GM12873 (cell line): ENCODE data around the gene SCCPDH.

ENCODE experiments used
- CTCF ChIP-seq: IDR thresholded peaks from 2 replicates; pipeline ENCODE4 v1.5.1; 2012; ENCODE audit warnings: low read depth, mild to moderate bottlenecking, moderate library complexity, low read length, control low read depth; ENCODE audit not compliant: insufficient read depth; ENCODE audit errors: missing control alignments

Gene SCCPDH

GRCh38 chr1:246776923-246777322, 52.7 kb downstream of the SCCPDH start:
- TF ChIP-seq CTCF: no peak

- no peak for TF ChIP-seq CTCF
Measured at GRCh38 chr1:246778663-246779062, 54.5 kb downstream of the SCCPDH start.

DNA sequence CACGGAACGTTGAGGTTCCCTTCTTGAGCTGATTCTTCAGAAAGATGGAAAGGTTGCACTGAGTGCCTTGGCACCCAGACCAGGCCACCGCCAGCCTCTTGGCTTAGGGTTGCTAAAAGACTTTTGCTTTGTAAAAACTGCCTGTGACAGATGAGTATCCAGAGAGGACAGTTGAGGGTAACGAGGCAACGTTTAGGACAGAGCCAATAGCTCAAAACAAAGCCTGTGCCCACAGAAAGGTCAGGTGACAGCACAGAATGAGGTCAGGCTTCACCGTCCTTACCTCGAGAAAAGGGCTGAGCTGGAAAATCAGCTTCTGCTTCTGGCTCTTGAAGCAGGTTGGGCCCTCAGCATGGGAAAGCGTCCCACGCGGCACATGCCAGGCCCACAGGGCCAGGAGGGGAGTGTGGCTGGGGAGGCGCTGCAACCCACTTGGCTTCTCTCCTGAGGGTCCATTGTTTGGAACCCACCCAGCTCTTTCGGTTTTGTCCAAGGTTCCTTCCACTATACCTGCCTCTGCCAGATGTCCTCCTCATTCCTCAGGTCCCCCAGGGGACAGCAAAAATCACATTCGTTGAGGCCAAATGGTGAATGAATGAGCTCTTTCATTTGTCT, 55.5 kb downstream of the SCCPDH start:
- no peak for TF ChIP-seq CTCF

GRCh38 chr1:246780264-246780663, 56.1 kb downstream of the SCCPDH start:
- no peak for TF ChIP-seq CTCF

DNA sequence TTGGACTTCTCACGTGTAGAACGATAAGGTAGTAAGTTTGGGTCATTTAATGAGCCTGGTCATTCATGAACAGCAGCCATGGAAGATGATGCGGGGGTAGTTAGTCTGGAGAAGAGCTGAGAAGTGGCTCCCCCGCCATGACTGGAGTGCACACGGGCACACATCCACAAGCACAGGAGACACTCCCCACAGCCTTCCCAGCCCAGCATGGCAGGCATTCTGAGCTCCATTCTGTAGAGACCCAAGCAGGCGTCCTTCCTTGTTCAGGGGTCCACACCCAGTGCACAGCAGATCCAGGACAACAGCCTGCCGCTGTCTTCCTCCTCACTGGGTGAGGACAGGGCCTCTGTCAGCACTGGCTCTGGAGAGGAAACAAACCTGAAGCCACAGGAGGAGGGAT, 57.0 kb downstream of the SCCPDH start:
- no peak for TF ChIP-seq CTCF

DNA sequence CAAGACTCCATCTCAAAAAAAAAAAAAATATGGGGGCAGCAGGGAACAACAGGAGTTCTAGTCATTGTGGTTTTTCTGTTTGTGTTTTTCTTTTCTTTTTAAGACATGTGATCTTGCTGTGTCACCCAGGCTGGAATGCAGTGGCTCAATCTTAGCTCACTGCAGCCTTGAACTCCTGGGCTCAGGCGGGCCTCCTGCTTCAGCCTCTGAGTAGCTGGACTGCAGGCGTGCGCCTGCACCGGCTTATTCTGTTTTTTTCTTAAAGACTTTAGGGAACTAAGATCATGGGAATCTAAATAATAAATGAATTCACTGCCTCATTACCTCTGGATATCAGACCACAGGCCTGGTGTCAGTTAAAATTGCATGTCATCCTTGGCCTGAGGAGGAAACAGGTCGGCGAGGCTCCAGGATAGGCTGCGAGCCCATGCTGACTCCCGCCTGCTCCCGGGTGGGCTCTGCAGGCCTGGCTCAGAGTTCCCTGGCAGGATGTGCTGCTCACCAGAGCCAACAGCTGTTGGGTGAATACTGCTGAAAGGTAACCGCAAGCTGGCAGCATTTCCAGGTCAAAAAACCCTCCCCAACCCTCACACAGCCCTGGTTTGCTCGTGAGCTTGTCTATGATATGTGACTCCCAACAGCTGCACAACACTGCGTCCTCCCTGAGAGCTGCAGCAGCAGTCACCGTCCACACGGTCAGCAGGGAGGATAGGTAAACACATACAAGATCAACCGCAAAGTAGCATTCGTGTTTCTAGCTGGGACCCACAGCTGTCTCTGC, 58.1 kb downstream of the SCCPDH start:
- no peak for TF ChIP-seq CTCF

- TF ChIP-seq CTCF: no peak
Measured at GRCh38 chr1:246784621-246785493, 60.6 kb downstream of the SCCPDH start.
